ENCODE results near the gene RBM45.

Gene RBM45

DNA sequence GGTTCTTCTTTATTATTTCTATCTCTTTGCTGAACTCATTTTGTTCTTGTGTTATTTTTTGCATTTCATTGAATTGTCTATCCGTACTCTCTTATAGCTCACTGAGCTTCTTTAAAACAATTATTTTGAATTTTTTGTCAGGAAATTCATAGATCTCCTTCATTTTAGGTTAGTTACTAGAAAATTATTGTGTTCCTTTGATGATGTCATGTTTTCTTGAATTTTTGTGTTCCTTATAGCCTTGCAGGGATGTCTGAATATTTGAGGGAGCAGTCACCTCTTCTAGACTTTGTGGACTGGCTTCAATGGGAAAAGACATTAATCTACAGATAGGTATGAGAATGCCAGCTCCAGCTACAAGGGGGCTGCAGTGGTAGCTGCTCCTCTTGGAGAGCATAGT lies 61.4 kb downstream of the RBM45 start:
- H3K9me2 ChIP-seq (replicated peaks; ENCODE audit: low read depth, low read length) = no peaks in the 10 kb centered on the region
- H4K20me1 ChIP-seq (ENCODE audit: insufficient read depth, low read length, poor library complexity, severe bottlenecking) = no peaks in the 10 kb centered on the region
- no peak overlapping the region for H2AFZ ChIP-seq (ENCODE audit: low read length)
- H3K9ac ChIP-seq (ENCODE audit: low read depth, low read length, poor library complexity, severe bottlenecking) = no peak overlapping the region
- TF ChIP-seq EZH2phosphoT487 (IDR thresholded peaks at IDR 0.05; ENCODE audit: borderline replicate concordance) = no peak
- TF ChIP-seq, protein P1, sequence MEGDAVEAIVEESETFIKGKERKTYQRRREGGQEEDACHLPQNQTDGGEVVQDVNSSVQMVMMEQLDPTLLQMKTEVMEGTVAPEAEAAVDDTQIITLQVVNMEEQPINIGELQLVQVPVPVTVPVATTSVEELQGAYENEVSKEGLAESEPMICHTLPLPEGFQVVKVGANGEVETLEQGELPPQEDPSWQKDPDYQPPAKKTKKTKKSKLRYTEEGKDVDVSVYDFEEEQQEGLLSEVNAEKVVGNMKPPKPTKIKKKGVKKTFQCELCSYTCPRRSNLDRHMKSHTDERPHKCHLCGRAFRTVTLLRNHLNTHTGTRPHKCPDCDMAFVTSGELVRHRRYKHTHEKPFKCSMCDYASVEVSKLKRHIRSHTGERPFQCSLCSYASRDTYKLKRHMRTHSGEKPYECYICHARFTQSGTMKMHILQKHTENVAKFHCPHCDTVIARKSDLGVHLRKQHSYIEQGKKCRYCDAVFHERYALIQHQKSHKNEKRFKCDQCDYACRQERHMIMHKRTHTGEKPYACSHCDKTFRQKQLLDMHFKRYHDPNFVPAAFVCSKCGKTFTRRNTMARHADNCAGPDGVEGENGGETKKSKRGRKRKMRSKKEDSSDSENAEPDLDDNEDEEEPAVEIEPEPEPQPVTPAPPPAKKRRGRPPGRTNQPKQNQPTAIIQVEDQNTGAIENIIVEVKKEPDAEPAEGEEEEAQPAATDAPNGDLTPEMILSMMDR (conservative IDR thresholded peaks at IDR 0.05; ENCODE audit: low read length) = no peak
- H3K4me1 ChIP-seq (ENCODE audit: insufficient read depth, low read length, poor library complexity, severe bottlenecking) = no peaks in the 10 kb centered on the region
- H3K36me3 ChIP-seq (ENCODE audit: insufficient read depth, low read length) = no peaks in the 10 kb centered on the region
- H3K9me3 ChIP-seq (ENCODE audit: insufficient read depth, low read depth, low read length) = no peaks in the 10 kb centered on the region
- H3K4me2 ChIP-seq (ENCODE audit: low read depth, low read length, poor library complexity, severe bottlenecking) = no peak overlapping the region
- no peak overlapping the region for H3K4me3 ChIP-seq (ENCODE audit: low read length, poor library complexity, severe bottlenecking)
- H3F3A ChIP-seq (ENCODE audit: low read depth) = no peaks in the 10 kb centered on the region
- H3K79me2 ChIP-seq (ENCODE audit: insufficient read depth, low read length) = no peaks in the 10 kb centered on the region
- H3K27me3 ChIP-seq (ENCODE audit: insufficient read depth, low read length, poor library complexity, severe bottlenecking) = no peaks in the 10 kb centered on the region

DNA sequence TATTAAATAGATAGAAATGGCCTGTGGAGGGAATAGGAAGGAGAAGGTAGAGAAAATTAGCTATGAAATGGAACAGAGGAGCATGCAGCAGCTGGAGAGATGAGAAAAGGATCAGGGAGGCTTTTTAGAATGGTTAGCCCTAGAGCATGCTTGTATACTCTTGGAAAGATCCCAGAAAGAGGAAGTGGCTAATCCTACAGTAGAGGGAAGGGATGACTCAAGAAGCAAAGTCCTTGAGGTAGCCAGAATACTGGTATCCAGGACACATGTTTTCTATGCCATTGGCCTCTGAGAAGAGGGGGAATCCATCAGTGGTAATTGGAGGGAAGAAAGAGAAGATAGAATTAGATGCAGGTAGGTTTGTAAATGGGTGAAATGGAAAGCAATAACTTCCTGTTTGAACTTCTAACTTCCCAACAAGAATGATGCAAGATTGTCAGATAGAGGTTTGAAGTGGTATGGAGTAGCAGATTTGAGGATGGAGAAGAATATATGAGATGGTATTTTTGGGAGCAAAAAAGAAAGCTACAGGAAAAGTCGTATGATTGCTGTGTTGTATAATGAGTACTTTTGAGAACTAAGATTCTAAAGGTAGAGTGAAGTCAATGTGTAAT lies 64.9 kb downstream of the RBM45 start:
- no peaks in the 10 kb centered on the region for H3K79me2 ChIP-seq (ENCODE audit: insufficient read depth, low read length)
- no peak overlapping the region for H3K4me3 ChIP-seq (ENCODE audit: low read length, poor library complexity, severe bottlenecking)
- no peak overlapping the region for H3K9ac ChIP-seq (ENCODE audit: low read depth, low read length, poor library complexity, severe bottlenecking)
- H3K4me1 ChIP-seq (ENCODE audit: insufficient read depth, low read length, poor library complexity, severe bottlenecking) = no peaks in the 10 kb centered on the region
- no peaks in the 10 kb centered on the region for H3K9me3 ChIP-seq (ENCODE audit: insufficient read depth, low read depth, low read length)
- H3K36me3 ChIP-seq (ENCODE audit: insufficient read depth, low read length) = no peaks in the 10 kb centered on the region
- H3K4me2 ChIP-seq (ENCODE audit: low read depth, low read length, poor library complexity, severe bottlenecking) = no peak overlapping the region
- no peaks in the 10 kb centered on the region for H3K9me2 ChIP-seq (replicated peaks; ENCODE audit: low read depth, low read length)
- H2AFZ ChIP-seq (ENCODE audit: low read length) = no peak overlapping the region
- no peaks in the 10 kb centered on the region for H4K20me1 ChIP-seq (ENCODE audit: insufficient read depth, low read length, poor library complexity, severe bottlenecking)
- H3F3A ChIP-seq (ENCODE audit: low read depth) = no peaks in the 10 kb centered on the region
- H3K27me3 ChIP-seq (ENCODE audit: insufficient read depth, low read length, poor library complexity, severe bottlenecking) = no peaks in the 10 kb centered on the region
- TF ChIP-seq, protein P1 (conservative IDR thresholded peaks at IDR 0.05; ENCODE audit: low read length) = no peak
- TF ChIP-seq EZH2phosphoT487 (IDR thresholded peaks at IDR 0.05; ENCODE audit: borderline replicate concordance) = no peak

All from Loucy (cell line).